Nasal cavity respiratory epithelium epithelial cell of viscerocranial mucosa (primary cell): ENCODE measurements around the gene ANKRD34B. TPM values are rescaled to one million over a fixed set of nuclear protein-coding genes. Genes with fewer than 3 reads are reported as not detected.

Source experiments
- total RNA-seq: library from RNA; depleted of rRNA; stranded (reverse); fragments of >200 nt; gene quantifications from 2 replicates; pipeline ENCODE4 v1.2.3, GENCODE V29; 2014

ANKRD34B gene
- not detected in 2 replicates for total RNA-seq

DNA sequence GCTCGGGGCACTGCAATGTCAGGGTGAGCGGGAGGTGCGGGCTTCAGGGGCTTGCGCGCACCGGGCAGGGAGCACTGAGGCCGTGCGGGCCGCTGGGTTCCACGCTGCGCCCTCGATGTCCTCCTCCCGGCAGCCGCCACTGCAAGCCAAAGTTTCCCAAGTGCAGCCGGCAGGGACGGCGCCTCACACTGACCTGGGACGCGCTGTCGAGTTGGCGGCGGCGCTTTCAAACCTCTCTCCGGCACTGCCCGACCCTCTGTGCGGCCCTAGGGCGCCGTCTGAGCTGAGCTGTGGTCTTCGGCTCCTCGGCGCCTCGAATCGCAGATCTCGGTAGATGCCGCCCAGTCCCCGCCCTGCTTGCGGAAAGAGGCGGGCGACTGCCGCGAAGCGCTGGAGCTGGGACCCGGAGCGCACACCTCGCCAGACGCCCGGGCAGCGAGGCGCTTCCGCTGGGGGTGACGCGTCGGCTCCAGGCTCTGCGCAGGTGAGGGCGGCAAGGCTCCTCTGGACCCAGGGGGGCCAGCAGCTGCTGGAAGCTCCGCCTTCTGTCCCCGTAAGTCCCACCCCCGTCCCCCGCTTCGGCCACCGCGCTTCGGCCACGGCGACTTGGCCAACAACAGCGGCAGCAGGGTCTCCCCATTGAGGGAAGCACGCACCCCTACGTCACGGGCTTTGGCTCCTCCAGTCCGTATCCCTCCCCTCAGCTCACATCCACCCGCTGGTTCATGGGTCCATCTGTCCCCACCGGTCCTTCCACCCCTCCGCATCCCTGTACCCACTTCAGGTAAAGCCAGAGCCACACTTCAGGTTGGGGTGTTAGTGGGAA lies at the start of gene ANKRD34B:
Gene ANKRD34B, minus strand, starts transcription at position 320 of the 826 bp plus-strand sequence. CDS start 10,261 bp downstream, outside the sequence.

Other genes starting within 250 kb of the ANKRD34B start
- gene ZFYVE16, start 162.2 kb downstream of the ANKRD34B start, total RNA-seq, result 26.0 and 32.5 TPM in 2 replicates
- 1.4 and 2.8 TPM in 2 replicates for gene FAM151B, start 82.2 kb downstream of the ANKRD34B start, total RNA-seq
- gene MSH3, start 84.4 kb upstream of the ANKRD34B start, total RNA-seq, result 18.8 and 19.1 TPM in 2 replicates
- 1.4 and 4.0 TPM in 2 replicates for gene DHFR, start 84.7 kb upstream of the ANKRD34B start, total RNA-seq